Measurements from ENCODE around the gene OR5L2. TPM values are rescaled to one million over a fixed set of nuclear protein-coding genes. Genes with fewer than 3 reads are reported as not detected.
"Not testable (repeated sequence)": the region's sequence is repeated elsewhere in the genome, so short reads cannot be mapped to it uniquely, and the experiment has no call there.

The OR5L2 gene
- total RNA-seq, 1 donor from 2014 or later, result not detected

DNA sequence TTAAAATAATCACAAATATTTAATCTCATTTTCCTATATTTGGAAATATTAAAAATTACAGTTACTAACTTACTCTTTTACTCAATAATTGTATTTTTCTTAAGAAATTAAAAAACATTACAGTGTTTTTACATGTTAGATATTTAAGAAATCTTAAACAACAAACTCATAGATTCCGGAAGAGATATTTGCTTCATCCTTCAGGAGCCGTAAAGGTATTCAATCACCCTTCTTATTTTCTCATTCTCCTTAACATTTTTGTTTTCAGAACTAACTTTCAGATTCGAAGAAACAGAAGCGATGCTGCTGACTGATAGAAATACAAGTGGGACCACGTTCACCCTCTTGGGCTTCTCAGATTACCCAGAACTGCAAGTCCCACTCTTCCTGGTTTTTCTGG lies 7.7 kb upstream of the OR5L2 start, which contains the start of gene OR5D18:
Gene OR5D18, plus strand, starts transcription at position 301 of the 400 bp plus-strand sequence. Its CDS starts 0 bp downstream, at position 301.
- no peaks in the 10 kb centered on the region for H3K27me3 Mint-ChIP-seq (ENCODE audit: low read depth)
- no peak within 1 kb of the TSS for H3K4me3 Mint-ChIP-seq
- no peaks in the 10 kb centered on the region for H3K36me3 Mint-ChIP-seq
- TF ChIP-seq CTCF (IDR thresholded peaks at IDR 0.05; ENCODE audit: unreplicated experiment), result no peak
- H3K4me1 Mint-ChIP-seq, result no peaks in the 10 kb centered on the region
- H3K9me3 Mint-ChIP-seq, result peaks cover 62% of the 10 kb centered on the region
- no peak within 1 kb of the TSS for H3K27ac Mint-ChIP-seq
- DNase-seq (ENCODE audit: low spot score in 2 of 2, unreplicated experiment in 2 of 2), result no peak

DNA sequence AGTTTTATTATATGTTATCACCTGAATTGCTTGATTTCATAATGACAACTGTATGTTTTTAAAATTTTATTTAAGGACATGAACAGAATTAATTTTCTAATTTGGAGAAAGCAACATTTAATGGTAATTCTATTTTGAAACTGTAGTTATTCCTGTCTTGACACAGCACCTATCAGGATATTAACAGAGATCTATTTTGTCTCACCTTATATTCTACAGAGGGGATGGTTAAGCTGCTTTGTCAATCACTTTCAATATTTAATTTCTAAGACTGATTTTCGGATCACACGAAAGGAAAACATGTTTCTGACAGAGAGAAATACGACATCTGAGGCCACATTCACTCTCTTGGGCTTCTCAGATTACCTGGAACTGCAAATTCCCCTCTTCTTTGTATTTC lies 11.4 kb downstream of the OR5L2 start, which contains the start of gene OR5D16:
Gene OR5D16, plus strand, starts transcription at position 301 of the 400 bp plus-strand sequence. Its CDS starts 0 bp downstream, at position 301.
- TF ChIP-seq CTCF (IDR thresholded peaks at IDR 0.05; ENCODE audit: unreplicated experiment), result no peak
- no peak within 1 kb of the TSS for H3K4me3 Mint-ChIP-seq
- no peak within 1 kb of the TSS for H3K27ac Mint-ChIP-seq
- no peaks in the 10 kb centered on the region for H3K36me3 Mint-ChIP-seq
- peaks cover 59% of the 10 kb centered on the region for H3K9me3 Mint-ChIP-seq
- H3K4me1 Mint-ChIP-seq, result no peaks in the 10 kb centered on the region
- DNase-seq (ENCODE audit: low spot score in 2 of 2, unreplicated experiment in 2 of 2), result no peak
- H3K27me3 Mint-ChIP-seq (ENCODE audit: low read depth), result no peaks in the 10 kb centered on the region

DNA sequence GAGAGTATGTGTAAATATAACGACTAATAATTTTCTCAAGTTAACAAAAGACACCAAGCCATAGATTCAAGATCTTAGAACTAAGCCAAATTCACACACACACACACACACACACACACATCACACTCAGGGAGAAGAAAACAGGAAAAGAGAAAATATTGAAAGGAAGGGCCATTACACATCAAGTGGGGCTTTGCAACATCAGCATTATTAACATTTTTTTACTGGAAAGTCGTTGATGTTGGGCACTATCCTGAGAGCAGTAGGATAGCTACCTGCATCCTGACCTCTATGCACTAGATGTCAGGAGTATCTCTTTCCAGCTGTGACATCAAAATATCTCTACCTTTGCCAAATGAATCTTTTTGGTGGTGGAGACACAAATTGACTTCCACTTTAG lies 20.4 kb downstream of the OR5L2 start:
- no peaks in the 10 kb centered on the region for H3K4me1 Mint-ChIP-seq
- no peaks in the 10 kb centered on the region for H3K27me3 Mint-ChIP-seq (ENCODE audit: low read depth)
- peaks cover 63% of the 10 kb centered on the region for H3K9me3 Mint-ChIP-seq
- no peak for DNase-seq (ENCODE audit: low spot score in 2 of 2, unreplicated experiment in 2 of 2)
- no peak for TF ChIP-seq CTCF (IDR thresholded peaks at IDR 0.05; ENCODE audit: unreplicated experiment)
- no peak overlapping the region for H3K4me3 Mint-ChIP-seq
- H3K27ac Mint-ChIP-seq, result no peak overlapping the region
- no peaks in the 10 kb centered on the region for H3K36me3 Mint-ChIP-seq

GRCh38 chr11:55849037-55849436 lies 22.0 kb downstream of the OR5L2 start:
- H3K27ac Mint-ChIP-seq, result no peak overlapping the region
- H3K4me1 Mint-ChIP-seq, result no peaks in the 10 kb centered on the region
- no peak for DNase-seq (ENCODE audit: low spot score in 2 of 2, unreplicated experiment in 2 of 2)
- H3K4me3 Mint-ChIP-seq, result no peak overlapping the region
- H3K9me3 Mint-ChIP-seq, result peaks cover 75% of the 10 kb centered on the region
- H3K36me3 Mint-ChIP-seq, result no peaks in the 10 kb centered on the region
- TF ChIP-seq CTCF (IDR thresholded peaks at IDR 0.05; ENCODE audit: unreplicated experiment), result no peak
- no peaks in the 10 kb centered on the region for H3K27me3 Mint-ChIP-seq (ENCODE audit: low read depth)

DNA sequence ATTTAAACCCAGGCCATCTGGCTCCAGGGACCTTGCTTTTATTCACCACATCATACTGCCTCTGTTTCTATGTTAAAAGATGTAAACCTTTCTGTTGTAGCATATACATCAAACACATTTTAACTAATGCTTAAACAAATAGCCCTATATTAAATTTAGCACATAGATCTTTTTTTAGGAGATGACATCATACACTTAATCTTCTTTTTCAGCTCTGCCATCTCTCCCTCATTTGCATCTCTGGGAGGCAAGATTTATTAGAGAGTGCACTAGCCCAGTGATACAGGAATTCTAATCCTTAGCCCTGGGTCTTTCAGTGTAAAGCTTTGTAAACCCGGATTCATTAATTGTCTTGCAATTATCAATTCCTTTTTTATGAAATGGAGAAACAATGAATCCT lies 25.1 kb downstream of the OR5L2 start:
- no peak for TF ChIP-seq CTCF (IDR thresholded peaks at IDR 0.05; ENCODE audit: unreplicated experiment)

GRCh38 chr11:55854704-55855103 lies 27.7 kb downstream of the OR5L2 start:
- Mint-ChIP-seq H3K27ac (no peak overlapping the region), H3K4me3 (no peak overlapping the region), H3K4me1 (no peaks in the 10 kb centered on the region), H3K36me3 (no peaks in the 10 kb centered on the region), H3K27me3 (ENCODE audit: low read depth) (no peaks in the 10 kb centered on the region), H3K9me3 (peaks cover 68% of the 10 kb centered on the region)
- TF ChIP-seq CTCF (IDR thresholded peaks at IDR 0.05; ENCODE audit: unreplicated experiment), result no peak
- no peak for DNase-seq (ENCODE audit: low spot score in 2 of 2, unreplicated experiment in 2 of 2)

More for the DNA sequence above, 25.1 kb downstream of the OR5L2 start:
- no peak overlapping the region for H3K27ac Mint-ChIP-seq
- no peaks in the 10 kb centered on the region for H3K27me3 Mint-ChIP-seq (ENCODE audit: low read depth)
- H3K4me1 Mint-ChIP-seq, result no peaks in the 10 kb centered on the region
- no peaks in the 10 kb centered on the region for H3K36me3 Mint-ChIP-seq
- no peak overlapping the region for H3K4me3 Mint-ChIP-seq
- DNase-seq (ENCODE audit: low spot score in 2 of 2, unreplicated experiment in 2 of 2), result no peak
- peaks cover 65% of the 10 kb centered on the region for H3K9me3 Mint-ChIP-seq

DNA sequence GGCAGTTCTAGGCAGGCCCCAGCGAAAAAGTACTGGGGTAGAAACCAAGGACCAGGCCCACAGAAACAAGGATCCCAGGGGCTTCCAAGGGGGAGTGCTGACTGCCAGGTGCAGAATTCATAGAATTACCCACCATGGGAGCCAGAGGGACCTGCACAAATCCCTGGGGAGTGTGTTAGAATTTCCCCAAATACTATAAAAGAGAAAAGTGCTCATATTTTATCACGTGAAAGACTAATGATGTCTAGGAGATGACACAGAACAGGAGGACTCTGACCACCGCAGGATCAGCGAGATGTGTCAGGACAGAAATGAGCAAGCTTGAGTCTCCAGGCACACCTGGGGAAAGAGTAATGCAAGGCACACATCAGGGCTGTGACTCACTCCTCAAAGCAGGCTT lies 40.3 kb downstream of the OR5L2 start:
- not testable (repeated sequence) for H3K4me1 Mint-ChIP-seq; H3K4me3 Mint-ChIP-seq; H3K27ac Mint-ChIP-seq; DNase-seq (ENCODE audit: low spot score in 2 of 2, unreplicated experiment in 2 of 2); H3K27me3 Mint-ChIP-seq (ENCODE audit: low read depth); H3K36me3 Mint-ChIP-seq
- peaks cover 40% of the 10 kb centered on the region for H3K9me3 Mint-ChIP-seq

DNA sequence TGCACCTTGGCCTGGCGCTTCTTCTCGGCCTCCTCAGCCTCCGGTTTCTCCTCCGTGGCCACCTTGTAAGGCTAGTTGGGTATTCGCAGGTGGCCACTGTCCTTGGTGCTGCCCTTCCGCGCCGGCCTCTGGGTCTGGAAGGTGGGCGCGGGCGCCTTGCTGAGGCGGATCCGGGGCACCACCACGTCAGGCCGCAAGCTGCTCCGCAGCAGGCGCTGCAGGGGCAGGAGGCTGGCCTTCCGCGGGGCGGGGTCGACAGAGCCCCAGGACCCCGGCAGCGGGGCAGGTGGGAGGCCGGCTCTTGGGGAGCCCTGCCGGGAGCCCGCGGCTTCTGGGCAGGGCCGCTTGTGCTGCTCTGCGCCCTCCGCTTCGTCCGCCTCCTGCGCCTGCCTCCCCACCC lies 45.7 kb downstream of the OR5L2 start:
- peaks cover 21% of the 10 kb centered on the region for H3K9me3 Mint-ChIP-seq
- not testable (repeated sequence) for H3K27ac Mint-ChIP-seq; H3K36me3 Mint-ChIP-seq; H3K4me1 Mint-ChIP-seq; DNase-seq (ENCODE audit: low spot score in 2 of 2, unreplicated experiment in 2 of 2); H3K27me3 Mint-ChIP-seq (ENCODE audit: low read depth); H3K4me3 Mint-ChIP-seq
